ENCODE results near the gene RAD51D.

GRCh38 chr17:35088881-35089585 is 30.6 kb downstream of the RAD51D start:
- TF ChIP-seq, protein P1, sequence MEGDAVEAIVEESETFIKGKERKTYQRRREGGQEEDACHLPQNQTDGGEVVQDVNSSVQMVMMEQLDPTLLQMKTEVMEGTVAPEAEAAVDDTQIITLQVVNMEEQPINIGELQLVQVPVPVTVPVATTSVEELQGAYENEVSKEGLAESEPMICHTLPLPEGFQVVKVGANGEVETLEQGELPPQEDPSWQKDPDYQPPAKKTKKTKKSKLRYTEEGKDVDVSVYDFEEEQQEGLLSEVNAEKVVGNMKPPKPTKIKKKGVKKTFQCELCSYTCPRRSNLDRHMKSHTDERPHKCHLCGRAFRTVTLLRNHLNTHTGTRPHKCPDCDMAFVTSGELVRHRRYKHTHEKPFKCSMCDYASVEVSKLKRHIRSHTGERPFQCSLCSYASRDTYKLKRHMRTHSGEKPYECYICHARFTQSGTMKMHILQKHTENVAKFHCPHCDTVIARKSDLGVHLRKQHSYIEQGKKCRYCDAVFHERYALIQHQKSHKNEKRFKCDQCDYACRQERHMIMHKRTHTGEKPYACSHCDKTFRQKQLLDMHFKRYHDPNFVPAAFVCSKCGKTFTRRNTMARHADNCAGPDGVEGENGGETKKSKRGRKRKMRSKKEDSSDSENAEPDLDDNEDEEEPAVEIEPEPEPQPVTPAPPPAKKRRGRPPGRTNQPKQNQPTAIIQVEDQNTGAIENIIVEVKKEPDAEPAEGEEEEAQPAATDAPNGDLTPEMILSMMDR (IDR thresholded peaks at IDR 0.05): peak in 1 of 3 donors; percentile 62
- no peak for TF ChIP-seq POLR2A (IDR thresholded peaks at IDR 0.05)
